ENCODE measurements around the gene ENOX1.

DNA sequence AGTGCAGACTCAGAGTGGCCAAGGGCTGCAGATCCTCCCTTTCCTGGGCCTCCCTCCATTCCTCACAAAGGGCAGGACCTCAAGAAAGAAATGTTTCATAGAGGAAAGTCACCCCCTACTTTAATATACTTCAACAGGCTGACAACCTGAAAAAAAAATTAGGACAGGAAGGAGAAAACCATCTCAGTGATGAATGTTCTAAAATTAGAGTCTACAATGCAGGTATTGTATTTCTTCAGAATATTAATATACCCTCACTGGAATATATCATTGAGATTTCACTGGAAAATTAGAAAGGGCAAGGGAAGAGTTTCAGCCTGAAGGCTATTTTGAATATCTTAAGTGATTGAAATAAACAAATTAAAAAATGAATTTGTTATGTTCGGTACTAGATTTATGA is 586.5 kb downstream of the ENOX1 start:
- TF ChIP-seq, protein P1, sequence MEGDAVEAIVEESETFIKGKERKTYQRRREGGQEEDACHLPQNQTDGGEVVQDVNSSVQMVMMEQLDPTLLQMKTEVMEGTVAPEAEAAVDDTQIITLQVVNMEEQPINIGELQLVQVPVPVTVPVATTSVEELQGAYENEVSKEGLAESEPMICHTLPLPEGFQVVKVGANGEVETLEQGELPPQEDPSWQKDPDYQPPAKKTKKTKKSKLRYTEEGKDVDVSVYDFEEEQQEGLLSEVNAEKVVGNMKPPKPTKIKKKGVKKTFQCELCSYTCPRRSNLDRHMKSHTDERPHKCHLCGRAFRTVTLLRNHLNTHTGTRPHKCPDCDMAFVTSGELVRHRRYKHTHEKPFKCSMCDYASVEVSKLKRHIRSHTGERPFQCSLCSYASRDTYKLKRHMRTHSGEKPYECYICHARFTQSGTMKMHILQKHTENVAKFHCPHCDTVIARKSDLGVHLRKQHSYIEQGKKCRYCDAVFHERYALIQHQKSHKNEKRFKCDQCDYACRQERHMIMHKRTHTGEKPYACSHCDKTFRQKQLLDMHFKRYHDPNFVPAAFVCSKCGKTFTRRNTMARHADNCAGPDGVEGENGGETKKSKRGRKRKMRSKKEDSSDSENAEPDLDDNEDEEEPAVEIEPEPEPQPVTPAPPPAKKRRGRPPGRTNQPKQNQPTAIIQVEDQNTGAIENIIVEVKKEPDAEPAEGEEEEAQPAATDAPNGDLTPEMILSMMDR (IDR thresholded peaks at IDR 0.05), result no peak
- TF ChIP-seq ZFX (IDR thresholded peaks at IDR 0.05; ENCODE audit: borderline replicate concordance), result no peak
